DOHH2 (cell line): ENCODE results near the gene MICAL3.

ENCODE experiments used
- H3F3A ChIP-seq: fragments of 200-600 bp; sonication (generic), shearing (Covaris generic); 2 replicates; pipeline ENCODE4 v1.6.0; 2016; ENCODE audit warnings: antibody characterized with exemption, mild to moderate bottlenecking; ENCODE audit not compliant: control insufficient read depth, insufficient read depth
- H3K27ac ChIP-seq: fragments of 200-600 bp; sonication (generic); 2 replicates; pipeline ENCODE4 v1.5.1; 2014; ENCODE audit warnings: low read depth, mild to moderate bottlenecking, low read length, moderate library complexity
- H3K27me3 ChIP-seq: fragments of 200-600 bp; sonication (generic); 2 replicates; pipeline ENCODE4 v1.6.1; 2014; ENCODE audit warnings: mild to moderate bottlenecking, low read length, mixed read lengths; ENCODE audit not compliant: control insufficient read depth
- H3K36me3 ChIP-seq: fragments of 200-600 bp; sonication (generic); 2 replicates; pipeline ENCODE4 v1.6.1; 2014; ENCODE audit warnings: mild to moderate bottlenecking, low read length, moderate library complexity, mixed read lengths; ENCODE audit not compliant: control insufficient read depth
- H3K4me1 ChIP-seq: fragments of 200-600 bp; sonication (generic); 2 replicates; pipeline ENCODE4 v1.6.1; 2014; ENCODE audit warnings: mild to moderate bottlenecking, low read length, mixed read lengths; ENCODE audit not compliant: control insufficient read depth
- H3K4me2 ChIP-seq: fragments of 200-600 bp; sonication (generic); 2 replicates; pipeline ENCODE4 v1.6.0; 2014; ENCODE audit warnings: mild to moderate bottlenecking, low read length, moderate library complexity
- H3K4me3 ChIP-seq: fragments of 200-600 bp; sonication (generic); 2 replicates; pipeline ENCODE4 v1.5.1; 2014; ENCODE audit warnings: mild to moderate bottlenecking, low read length, mixed read lengths
- H3K79me2 ChIP-seq: fragments of 200-600 bp; sonication (generic); 2 replicates; pipeline ENCODE4 v1.6.1; 2014; ENCODE audit warnings: mild to moderate bottlenecking, low read length, mixed read lengths; ENCODE audit not compliant: control insufficient read depth
- H3K9me2 ChIP-seq: fragments of 200-600 bp; sonication (generic); replicated peaks from 2 replicates; pipeline ENCODE4 v1.6.1; 2014; ENCODE audit warnings: mild to moderate bottlenecking, low read length, mixed read lengths; ENCODE audit not compliant: control insufficient read depth
- H3K9me3 ChIP-seq: fragments of 200-600 bp; sonication (generic); 2 replicates; pipeline ENCODE4 v1.6.1; 2014; ENCODE audit warnings: antibody characterized with exemption, low read length, mixed read lengths; ENCODE audit not compliant: control insufficient read depth, insufficient read depth
- H4K20me1 ChIP-seq: fragments of 200-600 bp; sonication (generic); 2 replicates; pipeline ENCODE4 v1.6.0; 2014; ENCODE audit warnings: low read depth, mild to moderate bottlenecking, antibody characterized with exemption, low read length, moderate library complexity; ENCODE audit not compliant: control insufficient read depth, insufficient read depth
- EZH2phosphoT487 ChIP-seq: fragments of 200-600 bp; sonication (generic); IDR thresholded peaks from 2 replicates; pipeline ENCODE4 v1.6.1; 2017; ENCODE audit warnings: borderline replicate concordance, mild to moderate bottlenecking, antibody characterized with exemption, low read length, moderate library complexity, mixed read lengths
- TF ChIP-seq, protein P1 (sequence below): fragments of 200-600 bp; sonication (generic); IDR thresholded peaks from one replicate; pipeline ENCODE4 v1.5.1; 2014; ENCODE audit warnings: antibody characterized with exemption, mild to moderate bottlenecking, low read depth, low read length; ENCODE audit not compliant: poor library complexity, severe bottlenecking

Gene MICAL3

DNA sequence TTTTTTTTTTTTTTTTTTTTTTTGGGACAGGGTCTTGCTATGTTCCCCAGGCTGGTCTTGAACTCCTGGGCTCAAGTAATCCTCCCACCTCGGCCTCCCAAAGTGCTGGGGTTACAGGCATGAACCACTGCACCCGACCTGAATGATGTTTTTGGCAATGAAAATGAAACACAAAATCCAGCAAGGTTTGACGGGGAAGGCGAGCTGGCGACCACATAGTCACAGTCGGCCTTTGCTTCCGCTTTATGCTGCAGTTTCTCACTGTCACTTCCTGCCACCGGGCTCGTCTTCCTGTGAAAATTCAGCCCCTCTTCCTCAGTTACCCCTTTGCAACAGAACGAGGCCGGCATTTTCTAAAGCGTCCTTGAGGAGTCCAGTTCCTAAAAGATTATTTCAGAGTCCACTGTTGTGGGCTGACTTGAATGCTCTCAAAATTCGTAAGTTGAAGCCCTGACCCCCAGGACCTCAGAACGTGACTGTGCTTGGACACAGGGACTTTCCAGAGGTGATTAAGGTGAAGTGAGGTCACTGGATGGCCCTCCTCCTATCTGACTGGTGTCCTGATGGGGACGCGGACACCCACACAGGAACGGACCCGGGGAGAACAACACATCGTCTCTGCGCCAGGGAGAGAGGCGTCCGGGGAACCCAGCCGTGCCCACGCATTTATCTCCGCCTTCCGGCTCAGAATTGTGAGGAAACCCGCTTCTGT lies 247.2 kb downstream of the MICAL3 start:
- TF ChIP-seq EZH2phosphoT487 = no peak
- TF ChIP-seq, protein P1, sequence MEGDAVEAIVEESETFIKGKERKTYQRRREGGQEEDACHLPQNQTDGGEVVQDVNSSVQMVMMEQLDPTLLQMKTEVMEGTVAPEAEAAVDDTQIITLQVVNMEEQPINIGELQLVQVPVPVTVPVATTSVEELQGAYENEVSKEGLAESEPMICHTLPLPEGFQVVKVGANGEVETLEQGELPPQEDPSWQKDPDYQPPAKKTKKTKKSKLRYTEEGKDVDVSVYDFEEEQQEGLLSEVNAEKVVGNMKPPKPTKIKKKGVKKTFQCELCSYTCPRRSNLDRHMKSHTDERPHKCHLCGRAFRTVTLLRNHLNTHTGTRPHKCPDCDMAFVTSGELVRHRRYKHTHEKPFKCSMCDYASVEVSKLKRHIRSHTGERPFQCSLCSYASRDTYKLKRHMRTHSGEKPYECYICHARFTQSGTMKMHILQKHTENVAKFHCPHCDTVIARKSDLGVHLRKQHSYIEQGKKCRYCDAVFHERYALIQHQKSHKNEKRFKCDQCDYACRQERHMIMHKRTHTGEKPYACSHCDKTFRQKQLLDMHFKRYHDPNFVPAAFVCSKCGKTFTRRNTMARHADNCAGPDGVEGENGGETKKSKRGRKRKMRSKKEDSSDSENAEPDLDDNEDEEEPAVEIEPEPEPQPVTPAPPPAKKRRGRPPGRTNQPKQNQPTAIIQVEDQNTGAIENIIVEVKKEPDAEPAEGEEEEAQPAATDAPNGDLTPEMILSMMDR = no peak
- Histone ChIP-seq H3K27me3 (no peaks in the 10 kb centered on the region), H4K20me1 (peaks cover 8% of the 10 kb centered on the region; the same call in 1 of the 2 replicates), H3K9me2 (no peaks in the 10 kb centered on the region), H3K9me3 (no peaks in the 10 kb centered on the region), H3K4me3 (peak overlapping the region; percentile 85), H3F3A (peaks cover 11% of the 10 kb centered on the region), H3K36me3 (peaks cover 1% of the 10 kb centered on the region; the same call in 1 of the 2 replicates), H3K4me1 (peaks cover 75% of the 10 kb centered on the region), H3K27ac (peak overlapping the region; percentile 76), H3K79me2 (peaks cover 35% of the 10 kb centered on the region), H3K4me2 (peak overlapping the region; percentile 95)

DNA sequence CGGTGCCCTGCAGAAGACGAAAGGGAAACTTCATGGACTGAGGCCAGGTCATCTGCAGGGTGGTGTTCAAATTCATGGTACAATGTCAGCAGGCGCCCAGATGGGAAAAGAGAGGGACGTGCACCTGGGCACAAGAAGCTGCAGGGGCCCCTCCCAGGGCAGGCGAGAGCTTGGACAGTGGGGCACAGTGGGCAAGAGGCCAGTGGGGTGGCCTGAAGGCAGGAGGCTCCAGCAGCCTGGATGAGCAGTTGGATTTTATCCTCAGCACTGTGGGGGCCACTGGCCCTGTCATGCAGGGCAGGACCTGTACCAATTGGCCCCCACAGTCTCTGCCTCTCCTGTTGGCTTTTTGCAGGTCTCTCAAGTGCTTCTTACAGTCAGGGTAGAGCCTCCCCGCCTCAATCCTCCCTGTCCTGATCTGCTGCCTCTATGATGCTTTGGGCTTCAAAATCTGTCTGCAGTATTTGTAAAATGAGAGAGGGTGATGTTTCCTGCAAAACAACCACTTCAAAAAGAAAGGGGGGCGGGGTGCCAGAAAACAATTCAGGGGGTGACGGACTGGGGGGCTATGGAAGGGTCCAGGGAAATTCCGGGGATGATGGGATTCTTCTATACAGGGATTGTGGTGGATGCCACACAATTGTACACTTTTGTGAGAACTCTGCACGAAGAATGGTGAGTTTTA lies 248.4 kb downstream of the MICAL3 start:
- Histone ChIP-seq H3K4me1 (peaks cover 80% of the 10 kb centered on the region), H3K27ac (no peak overlapping the region), H3K9me2 (no peaks in the 10 kb centered on the region), H3K4me3 (no peak overlapping the region), H3K9me3 (no peaks in the 10 kb centered on the region), H3K27me3 (no peaks in the 10 kb centered on the region), H3K4me2 (peak overlapping the region; percentile 95), H3F3A (peaks cover 11% of the 10 kb centered on the region), H4K20me1 (peaks cover 12% of the 10 kb centered on the region), H3K36me3 (peaks cover 5% of the 10 kb centered on the region; the same call in 1 of the 2 replicates), H3K79me2 (peaks cover 47% of the 10 kb centered on the region)
- no peak for TF ChIP-seq EZH2phosphoT487
- TF ChIP-seq, protein P1 = no peak

DNA sequence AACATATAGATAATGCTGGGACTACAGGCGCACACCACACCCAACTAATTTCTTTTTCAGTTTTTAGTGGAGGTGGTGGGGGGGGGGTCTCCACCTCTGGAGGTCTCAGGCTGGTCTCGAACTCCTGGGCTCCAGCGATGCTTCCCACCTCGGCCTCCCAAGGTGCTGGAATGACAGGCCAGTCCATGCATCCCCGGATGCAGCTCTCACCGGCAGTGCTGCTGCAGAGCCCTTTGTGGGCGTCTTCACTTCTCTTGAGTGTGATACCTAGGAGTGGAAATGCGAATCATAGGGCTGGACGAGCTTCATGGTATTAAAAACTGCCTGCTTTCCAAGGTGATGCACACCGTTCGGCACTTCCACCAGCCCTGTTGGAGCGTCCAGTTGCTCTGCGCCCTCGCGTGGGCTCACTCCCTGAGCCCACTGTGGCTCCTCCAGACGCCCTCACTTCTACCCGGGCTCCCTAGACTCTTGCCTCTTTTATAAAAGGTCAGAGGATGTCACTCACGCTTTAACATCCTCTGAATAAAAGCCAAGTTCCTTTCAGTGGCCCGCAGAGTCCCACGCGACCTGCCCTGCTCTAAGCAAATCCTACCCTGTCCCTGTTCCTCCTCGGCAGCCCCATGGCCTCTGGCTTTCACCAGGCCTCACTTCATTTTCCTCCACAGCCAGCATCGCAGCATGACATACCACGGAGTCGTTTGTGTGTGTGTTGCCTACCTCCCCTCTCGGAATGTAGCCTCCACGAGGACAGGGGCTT lies 249.3 kb downstream of the MICAL3 start:
- TF ChIP-seq, protein P1 = no peak
- no peak for TF ChIP-seq EZH2phosphoT487
- peaks cover 8% of the 10 kb centered on the region; the same call in 1 of the 2 replicates for H3K36me3 ChIP-seq
- peak overlapping the region; percentile 51 for H3K4me3 ChIP-seq
- no peaks in the 10 kb centered on the region for H3K27me3 ChIP-seq
- peaks cover 77% of the 10 kb centered on the region for H3K4me1 ChIP-seq
- H3K4me2 ChIP-seq = peak overlapping the region; percentile 61
- H3K79me2 ChIP-seq = peaks cover 55% of the 10 kb centered on the region
- peak overlapping the region; percentile 43 for H3K27ac ChIP-seq
- peaks cover 12% of the 10 kb centered on the region for H4K20me1 ChIP-seq
- no peaks in the 10 kb centered on the region for H3K9me2 ChIP-seq
- peaks cover 11% of the 10 kb centered on the region for H3F3A ChIP-seq
- H3K9me3 ChIP-seq = no peaks in the 10 kb centered on the region
